ENCODE results near the gene NBAS.

Gene NBAS

DNA sequence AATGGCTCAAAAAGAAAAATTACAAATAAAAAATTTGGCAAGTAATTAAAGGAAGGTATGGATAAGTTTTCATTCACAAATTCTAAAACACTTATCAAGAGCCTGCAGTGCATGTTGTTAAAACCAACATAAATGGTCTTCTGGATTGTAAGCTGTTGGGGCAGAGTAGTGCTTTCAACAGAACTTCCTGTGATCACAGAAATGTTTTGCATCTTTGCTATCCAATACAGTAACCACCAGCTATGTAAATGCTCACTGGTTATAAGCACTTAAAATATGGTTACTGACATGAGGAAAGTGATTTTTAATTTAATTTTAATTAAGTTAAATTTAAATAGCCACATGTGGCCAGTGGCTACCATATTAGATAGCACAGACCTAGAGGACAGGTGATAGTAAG is 133.1 kb downstream of the NBAS start:
- ChIA-PET CTCF (interaction anchor here (0.5 kb wide), 1 partner anchor 25 kb away, joined by 3 read pairs; no protein-coding TSS in a partner anchor), POLR2A (no interaction called here)
- no peak for DNase-seq (ENCODE audit: low read depth, low spot score)
- no peak overlapping the region for H3K4me3 ChIP-seq (ENCODE audit: low read depth, low read length)
- TF ChIP-seq, protein P1, sequence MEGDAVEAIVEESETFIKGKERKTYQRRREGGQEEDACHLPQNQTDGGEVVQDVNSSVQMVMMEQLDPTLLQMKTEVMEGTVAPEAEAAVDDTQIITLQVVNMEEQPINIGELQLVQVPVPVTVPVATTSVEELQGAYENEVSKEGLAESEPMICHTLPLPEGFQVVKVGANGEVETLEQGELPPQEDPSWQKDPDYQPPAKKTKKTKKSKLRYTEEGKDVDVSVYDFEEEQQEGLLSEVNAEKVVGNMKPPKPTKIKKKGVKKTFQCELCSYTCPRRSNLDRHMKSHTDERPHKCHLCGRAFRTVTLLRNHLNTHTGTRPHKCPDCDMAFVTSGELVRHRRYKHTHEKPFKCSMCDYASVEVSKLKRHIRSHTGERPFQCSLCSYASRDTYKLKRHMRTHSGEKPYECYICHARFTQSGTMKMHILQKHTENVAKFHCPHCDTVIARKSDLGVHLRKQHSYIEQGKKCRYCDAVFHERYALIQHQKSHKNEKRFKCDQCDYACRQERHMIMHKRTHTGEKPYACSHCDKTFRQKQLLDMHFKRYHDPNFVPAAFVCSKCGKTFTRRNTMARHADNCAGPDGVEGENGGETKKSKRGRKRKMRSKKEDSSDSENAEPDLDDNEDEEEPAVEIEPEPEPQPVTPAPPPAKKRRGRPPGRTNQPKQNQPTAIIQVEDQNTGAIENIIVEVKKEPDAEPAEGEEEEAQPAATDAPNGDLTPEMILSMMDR (IDR thresholded peaks at IDR 0.05; ENCODE audit: insufficient read depth, low read length, missing control alignments) = no peak

GRCh38 chr2:15426606-15427005 is 134.5 kb downstream of the NBAS start:
- CTCF ChIA-PET = no interaction called here
- TF ChIP-seq, protein P1 (IDR thresholded peaks at IDR 0.05; ENCODE audit: insufficient read depth, low read length, missing control alignments) = no peak
- H3K4me3 ChIP-seq (ENCODE audit: low read depth, low read length) = no peak overlapping the region
- DNase-seq (ENCODE audit: low read depth, low spot score) = no peak
- POLR2A ChIA-PET = no interaction called here

DNA sequence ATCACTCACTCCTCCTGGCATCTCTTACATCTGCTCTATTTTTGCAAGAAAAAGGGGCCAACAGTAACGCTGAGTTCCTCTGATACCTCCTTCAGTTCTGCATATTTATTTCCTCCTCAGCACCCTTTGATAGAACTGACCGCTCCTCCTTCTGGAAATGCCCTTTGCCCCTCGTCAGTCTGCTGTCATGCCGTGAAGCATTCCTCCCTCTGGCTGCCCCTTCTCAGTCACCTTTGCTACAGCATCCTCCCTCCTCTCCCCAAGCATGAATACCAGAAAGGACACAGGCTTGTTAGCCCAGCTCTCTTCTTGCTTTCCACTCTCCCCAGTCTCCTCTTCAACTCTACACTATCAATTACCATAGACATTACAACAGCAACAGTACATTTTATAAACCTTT is 135.4 kb downstream of the NBAS start:
- POLR2A ChIA-PET = no interaction called here

GRCh38 chr2:15421753-15422152 is 139.4 kb downstream of the NBAS start:
- no peak for DNase-seq (ENCODE audit: low read depth, low spot score)
- POLR2A ChIA-PET = no interaction called here
- no peak overlapping the region for H3K4me3 ChIP-seq (ENCODE audit: low read depth, low read length)
- CTCF ChIA-PET = no interaction called here
- TF ChIP-seq, protein P1 (IDR thresholded peaks at IDR 0.05; ENCODE audit: insufficient read depth, low read length, missing control alignments) = no peak

More for the DNA sequence above, 135.4 kb downstream of the NBAS start:
- CTCF ChIA-PET = interaction anchor here (0.6 kb wide), 1 partner anchor 9 kb away, joined by 4 read pairs; no protein-coding TSS in a partner anchor
- no peak for DNase-seq (ENCODE audit: low read depth, low spot score)
- H3K4me3 ChIP-seq (ENCODE audit: low read depth, low read length) = no peak overlapping the region
- TF ChIP-seq, protein P1 (IDR thresholded peaks at IDR 0.05; ENCODE audit: insufficient read depth, low read length, missing control alignments) = no peak

GRCh38 chr2:15415748-15416147 is 145.4 kb downstream of the NBAS start:
- TF ChIP-seq, protein P1 (IDR thresholded peaks at IDR 0.05; ENCODE audit: insufficient read depth, low read length, missing control alignments) = no peak
- CTCF ChIA-PET = no interaction called here
- POLR2A ChIA-PET = no interaction called here
- no peak overlapping the region for H3K4me3 ChIP-seq (ENCODE audit: low read depth, low read length)
- no peak for DNase-seq (ENCODE audit: low read depth, low spot score)

DNA sequence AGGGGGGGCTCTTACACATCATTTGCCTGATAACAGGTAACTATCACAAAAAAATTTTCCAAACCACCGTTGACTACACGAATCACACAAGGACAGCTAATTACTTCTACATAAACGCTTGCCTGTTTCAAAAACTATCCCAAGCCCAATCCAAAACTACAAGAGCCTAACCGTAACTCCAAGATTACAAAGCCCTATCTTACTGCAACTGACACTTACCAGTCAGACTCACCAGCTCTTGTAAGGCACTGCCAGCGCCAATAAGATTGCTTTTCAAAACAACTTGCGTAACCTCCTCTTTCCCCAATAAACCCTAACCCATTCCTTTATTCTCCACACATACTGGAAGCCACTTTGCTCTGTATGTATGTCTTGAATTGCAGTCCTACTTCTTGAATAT is 148.4 kb downstream of the NBAS start:
- ChIA-PET CTCF (no interaction called here), POLR2A (no interaction called here)
- no peak for DNase-seq (ENCODE audit: low read depth, low spot score)

More for the DNA sequence above, 148.4 kb downstream of the NBAS start:
- TF ChIP-seq, protein P1 (IDR thresholded peaks at IDR 0.05; ENCODE audit: insufficient read depth, low read length, missing control alignments) = no peak
- no peak overlapping the region for H3K4me3 ChIP-seq (ENCODE audit: low read depth, low read length)

All from AG04449 (cell line).